Gastrocnemius medialis (tissue), 4 donors: Measurements from ENCODE around the gene TTLL6. TPM values are rescaled to one million over a fixed set of nuclear protein-coding genes. Genes with fewer than 3 reads are reported as not detected.
A peak's percentile ranks its signal among the peaks of the same experiment; 100 is the strongest.

Experiments used
- ATAC-seq, 2 donors: fragments of 150-250 bp; one replicate each; pipeline ENCODE4 v1.9.1; 2016
- DNase-seq, 2 donors: peaks; one replicate each; pipeline ENCODE4 v3.0.0-alpha.2; 2019
- H3K27ac ChIP-seq, 4 donors: fragments of 200-600 bp; sonication (generic); 1 replicate in 1 of 4; 2 replicates in 3 of 4; pipeline ENCODE4 v1.5.1; 2016 to 2018; ENCODE audit warnings: mild to moderate bottlenecking in 2 of 4, moderate library complexity in 1 of 4
- H3K27me3 ChIP-seq, 3 donors: fragments of 200-600 bp; sonication (generic) in 2 of 3; 1 replicate in 1 of 3; 2 replicates in 2 of 3; pipeline versions ENCODE4 v1.5.1 to v1.6.0; 2016 to 2019; ENCODE audit warnings: mild to moderate bottlenecking in 1 of 3, moderate library complexity in 1 of 3
- H3K36me3 ChIP-seq, 2 donors: fragments of 200-600 bp; sonication (generic) in 1 of 2; one replicate each; pipeline ENCODE4 v1.5.1; 2017 to 2018
- H3K4me1 ChIP-seq, 2 donors: fragments of 200-600 bp; sonication (generic) in 1 of 2; one replicate each; pipeline ENCODE4 v1.5.1; 2016 to 2017; ENCODE audit warnings: mild to moderate bottlenecking in 2 of 2
- H3K4me3 ChIP-seq, 4 donors: fragments of 200-600 bp; sonication (generic) in 3 of 4; 1 replicate in 1 of 4; 2 replicates in 3 of 4; pipeline ENCODE4 v1.5.1; 2016 to 2019; ENCODE audit warnings: mild to moderate bottlenecking in 2 of 4
- H3K9me3 ChIP-seq, 3 donors: fragments of 200-600 bp; sonication (generic) in 2 of 3; 1 replicate in 1 of 3; 2 replicates in 2 of 3; pipeline ENCODE4 v1.5.1; 2016 to 2019
- CTCF ChIP-seq, 5 experiments: fragments of 450-650 bp in 3 of 5; fragments of 200-600 bp in 2 of 5; sonication (generic) in 2 of 5; IDR thresholded peaks in 4 of 5; conservative IDR thresholded peaks in 1 of 5; 1 replicate in 4 of 5; 2 replicates in 1 of 5; pipeline ENCODE4 v1.5.1; 2016 to 2019; ENCODE audit warnings: antibody characterized with exemption in 5 of 5, mild to moderate bottlenecking in 3 of 5, moderate library complexity in 3 of 5
- POLR2A ChIP-seq, 2 donors: fragments of 450-650 bp; IDR thresholded peaks; one replicate each; pipeline ENCODE4 v1.6.1; 2017; ENCODE audit warnings: antibody characterized with exemption in 2 of 2, mild to moderate bottlenecking in 2 of 2, moderate library complexity in 2 of 2
- in situ Hi-C, 4 donors: fragments of 200-750 bp; cut with MboI; loops; one replicate each; pipeline versions ENCODE4 v1.15.0 to v1.8.0; 2017; ENCODE audit warnings: low sequenced_read_pairs in 4 of 4
- intact Hi-C: fragments of 100-400 bp; cut with DNase I; formaldehyde crosslinking; loops from one replicate; pipeline ENCODE4 v1.15.1; 2023; ENCODE audit warnings: low total_unique reads
- total RNA-seq, 4 donors: library from RNA; depleted of rRNA; stranded (reverse); fragments of >200 nt; gene quantifications; one replicate each; pipeline versions ENCODE4 v1.1.0 to v1.2.3, GENCODE V29; 2016

The TTLL6 gene
- total RNA-seq, 4 donors from 2014 or later = 0.10 TPM; not detected in 2

GRCh38 chr17:48722201-48722907 is 94.7 kb downstream of the TTLL6 start, which contains the start of gene PRAC1:
TSS of gene PRAC1 (minus strand) at chr17:48722518. CDS start at chr17:48722392, 126 bp downstream.
- no peaks in the 10 kb centered on the region for H3K9me3 ChIP-seq
- no peak for TF ChIP-seq CTCF (IDR thresholded peaks at IDR 0.05 in 4 of 5, conservative IDR thresholded peaks at IDR 0.05 in 1 of 5)
- TF ChIP-seq POLR2A (IDR thresholded peaks at IDR 0.05) = no peak
- no peak within 1 kb of the TSS for H3K4me3 ChIP-seq
- peaks cover 0 to 24% of the 10 kb centered on the region in 2 donors for H3K4me1 ChIP-seq
- intact Hi-C loops (no loop called here), in situ Hi-C loops (loop anchor here in 2 of 4 donors (10.0 to 25.0 kb wide), 2 partner anchors 162 to 315 kb away; no protein-coding TSS in a partner anchor)
- H3K27me3 ChIP-seq = peaks cover 99 to 100% (median 100%) of the 10 kb centered on the region in 3 donors
- no peaks in the 10 kb centered on the region for H3K36me3 ChIP-seq
- H3K27ac ChIP-seq = no peak within 1 kb of the TSS
- DNase-seq = no peak
- no peak for ATAC-seq

- Histone ChIP-seq H3K27ac (no peak overlapping the region), H3K27me3 (peaks cover 98 to 100% (median 99%) of the 10 kb centered on the region in 3 donors), H3K36me3 (no peaks in the 10 kb centered on the region), H3K4me3 (no peak overlapping the region), H3K4me1 (peaks cover 0 to 24% of the 10 kb centered on the region in 2 donors), H3K9me3 (no peaks in the 10 kb centered on the region)
- TF ChIP-seq POLR2A (IDR thresholded peaks at IDR 0.05) (no peak), CTCF (IDR thresholded peaks at IDR 0.05 in 4 of 5, conservative IDR thresholded peaks at IDR 0.05 in 1 of 5) (no peak)
- intact Hi-C loops = no loop called here
- DNase-seq = no peak
- ATAC-seq = no peak
- in situ Hi-C loops = loop anchor here in 2 of 4 donors (10.0 to 25.0 kb wide), 2 partner anchors 164 to 316 kb away; no protein-coding TSS in a partner anchor
Measured at GRCh38 chr17:48721009-48721402, 96.0 kb downstream of the TTLL6 start.

DNA sequence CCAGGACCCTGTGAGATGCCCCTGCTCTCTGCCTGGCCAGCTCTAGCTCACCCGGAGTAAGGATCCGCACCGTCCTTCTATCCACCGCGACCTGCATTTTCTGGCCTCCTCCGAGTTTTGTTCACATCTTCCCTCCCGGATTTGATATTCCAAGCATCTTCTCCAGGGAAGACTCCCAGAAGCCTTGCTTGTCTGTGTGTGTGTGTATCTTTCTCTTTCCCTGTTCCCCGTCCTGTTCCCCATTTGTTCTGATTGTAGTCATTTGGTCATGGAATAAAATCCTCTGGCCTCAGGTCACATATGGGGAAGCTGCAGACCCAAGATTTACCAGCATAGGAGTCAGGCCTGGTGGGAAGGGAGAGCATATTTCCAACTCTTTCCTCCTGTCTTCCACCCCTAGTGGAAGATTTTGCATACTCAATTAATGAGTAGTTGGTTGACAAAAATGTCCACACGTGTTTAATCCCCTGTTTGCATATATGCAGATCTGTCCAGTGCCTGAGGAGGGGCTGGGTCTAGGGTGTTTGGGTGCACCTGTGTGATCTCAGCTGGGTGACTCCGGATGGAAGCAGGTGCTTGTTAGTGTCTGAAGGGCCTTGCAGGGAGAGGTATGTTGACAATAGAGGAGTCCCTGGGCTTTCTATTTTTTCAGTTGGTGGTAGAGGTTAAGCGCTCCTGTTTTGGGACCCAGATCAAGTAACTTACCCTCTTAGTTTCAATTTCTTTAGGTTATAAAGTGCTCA is 96.6 kb downstream of the TTLL6 start:
- ATAC-seq (no peak), DNase-seq (no peak)
- H3K27me3 ChIP-seq = peaks cover 96 to 100% (median 99%) of the 10 kb centered on the region in 3 donors
- in situ Hi-C loops (loop anchor here in 2 of 4 donors (10.0 to 25.0 kb wide), 2 partner anchors 164 to 317 kb away; no protein-coding TSS in a partner anchor), intact Hi-C loops (no loop called here)
- H3K36me3 ChIP-seq = no peaks in the 10 kb centered on the region
- no peak overlapping the region for H3K27ac ChIP-seq
- no peak overlapping the region for H3K4me3 ChIP-seq
- no peaks in the 10 kb centered on the region for H3K9me3 ChIP-seq
- TF ChIP-seq CTCF (IDR thresholded peaks at IDR 0.05 in 4 of 5, conservative IDR thresholded peaks at IDR 0.05 in 1 of 5) (no peak), POLR2A (IDR thresholded peaks at IDR 0.05) (no peak)
- H3K4me1 ChIP-seq = peaks cover 0 to 24% of the 10 kb centered on the region in 2 donors

DNA sequence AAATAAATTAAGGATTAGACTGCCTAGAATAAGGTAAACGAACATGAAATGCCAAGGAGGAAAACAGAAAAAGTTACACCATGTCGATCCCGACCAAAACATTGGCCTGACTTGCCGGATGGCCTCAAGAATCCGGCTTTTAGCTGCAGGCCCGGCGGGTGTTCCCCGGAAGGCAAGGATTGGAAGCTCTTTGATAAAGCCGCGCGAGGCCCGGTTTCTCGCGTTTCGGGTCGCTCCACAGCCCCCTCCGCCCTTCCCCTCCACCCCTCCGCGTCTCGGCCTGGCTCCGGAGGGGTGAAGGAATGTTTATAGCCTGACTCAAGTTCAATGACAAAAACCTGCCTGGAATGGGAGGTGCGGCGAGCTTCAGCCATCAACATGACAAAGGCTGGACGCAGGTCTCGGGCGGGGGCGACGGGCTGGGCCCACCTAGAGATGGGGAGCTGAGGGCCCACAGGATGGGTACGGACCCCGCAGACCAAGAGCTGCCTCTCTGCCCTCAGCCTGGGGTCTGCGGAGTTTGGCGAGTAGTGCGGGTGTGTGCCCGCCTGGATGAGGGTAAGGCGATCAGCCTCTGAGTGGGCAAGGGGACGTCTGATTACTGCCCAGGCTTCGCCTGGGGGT is 97.3 kb downstream of the TTLL6 start:
- TF ChIP-seq POLR2A (IDR thresholded peaks at IDR 0.05) (no peak), CTCF (IDR thresholded peaks at IDR 0.05 in 4 of 5, conservative IDR thresholded peaks at IDR 0.05 in 1 of 5) (no peak)
- ATAC-seq (no peak), DNase-seq (no peak)
- intact Hi-C loops (no loop called here), in situ Hi-C loops (loop anchor here in 2 of 4 donors (10.0 to 25.0 kb wide), 2 partner anchors 165 to 318 kb away; no protein-coding TSS in a partner anchor)
- peaks cover 0 to 17% of the 10 kb centered on the region in 2 donors for H3K4me1 ChIP-seq
- no peak overlapping the region for H3K27ac ChIP-seq
- H3K36me3 ChIP-seq = no peaks in the 10 kb centered on the region
- H3K27me3 ChIP-seq = peaks cover 96 to 99% (median 99%) of the 10 kb centered on the region in 3 donors
- H3K4me3 ChIP-seq = peak overlapping the region in 1 of 4 donors; percentile 27
- H3K9me3 ChIP-seq = no peaks in the 10 kb centered on the region
